ENCODE data around the gene MYO1H. TPM values are rescaled to one million over a fixed set of nuclear protein-coding genes. Genes with fewer than 3 reads are reported as not detected.

Gene MYO1H
- total and polyA plus RNA-seq, 2 experiments from 2014 or later: not detected

- Histone ChIP-seq H3K4me2 (peak overlapping the region; percentile 92; the same call in 1 of the 2 replicates), H3K27ac (ENCODE audit: low read depth) (no peak overlapping the region), H3K4me3 (0 out of 2 replicates have a peak overlapping the region, but pooled peaks have one; percentile 96), H2AFZ (no peak overlapping the region), H3F3A (replicated peaks; ENCODE audit: low read depth) (no peaks in the 10 kb centered on the region), H3K36me3 (ENCODE audit: insufficient read depth) (no peaks in the 10 kb centered on the region), H3K27me3 (ENCODE audit: insufficient read depth) (no peaks in the 10 kb centered on the region), H3K79me2 (replicated peaks; ENCODE audit: insufficient read depth) (peaks cover 94% of the 10 kb centered on the region), H4K20me1 (replicated peaks; ENCODE audit: insufficient read depth) (peaks cover 55% of the 10 kb centered on the region), H3K9me2 (ENCODE audit: insufficient read depth) (no peaks in the 10 kb centered on the region), H3K4me1 (ENCODE audit: insufficient read depth) (peaks cover 25% of the 10 kb centered on the region)
- H3K4me3 Mint-ChIP-seq: peak overlapping the region; percentile 96; the same call in 2 of the 3 replicates
- peaks cover 5% of the 10 kb centered on the region for H3K27me3 Mint-ChIP-seq (ENCODE audit: insufficient read depth, low read depth, poor library complexity)
- peaks cover 21% of the 10 kb centered on the region for H3K4me1 Mint-ChIP-seq
- peaks cover under 1% of the 10 kb centered on the region; the same call in 1 of the 3 replicates for H3K36me3 Mint-ChIP-seq (ENCODE audit: low read depth)
- ATAC-seq (no peak), DNase-seq (ENCODE audit: low spot score) (no peak)
- H3K9me3 Mint-ChIP-seq: no peaks in the 10 kb centered on the region
- TF ChIP-seq POLR2AphosphoS5 (IDR thresholded peaks at IDR 0.05; ENCODE audit: low read depth) (no peak), ZNF462 (CRISPR knock-in tag; IDR thresholded peaks at IDR 0.05) (no peak), STAT1 (IDR thresholded peaks at IDR 0.05; ENCODE audit: unreplicated experiment) (no peak), ETS1 (IDR thresholded peaks at IDR 0.05) (no peak), REST (IDR thresholded peaks at IDR 0.05; ENCODE audit: unreplicated experiment) (no peak), NANOG (IDR thresholded peaks at IDR 0.05; ENCODE audit: borderline replicate concordance) (no peak), CREB1 (CRISPR knock-in tag; IDR thresholded peaks at IDR 0.05; ENCODE audit: low read depth) (no peak), ZNF331 (CRISPR knock-in tag; IDR thresholded peaks at IDR 0.05; ENCODE audit: low read depth) (no peak), EZH2 (IDR thresholded peaks at IDR 0.05; ENCODE audit: low read depth, unreplicated experiment) (no peak)
- H3K27ac Mint-ChIP-seq: no peak overlapping the region
Measured at GRCh38 chr12:109475121-109475520, 127.4 kb downstream of the MYO1H start.

Measured in GM23338 (cell line).